Right lobe of liver (tissue), 6 donors: Measurements from ENCODE around the gene KRTAP12-1. TPM values are rescaled to one million over a fixed set of nuclear protein-coding genes. Genes with fewer than 3 reads are reported as not detected.
A peak's percentile ranks its signal among the peaks of the same experiment; 100 is the strongest.

Experiments used
- ATAC-seq, 4 donors: fragments of 200-7000 bp; cut with Tn5 transposase; one replicate each; pipeline ENCODE4 v1.9.1; 2020; ENCODE audit warnings: mild to moderate bottlenecking in 4 of 4, moderate library complexity in 4 of 4
- DNase-seq, 3 donors: peaks; one replicate each; pipeline ENCODE4 v3.0.0-alpha.2; 2020
- H3K27ac ChIP-seq, 3 donors: fragments of 200-600 bp; one replicate each; pipeline ENCODE4 v1.8.0; 2022
- H3K27me3 ChIP-seq, 2 donors: fragments of 200-600 bp; one replicate each; pipeline ENCODE4 v1.8.0; 2022
- H3K36me3 ChIP-seq, 4 donors: fragments of 200-600 bp; sonication (generic) in 1 of 4; one replicate each; pipeline versions ENCODE4 v1.5.1 to v1.8.0; 2017 to 2022; ENCODE audit warnings: control low read depth in 1 of 4
- H3K4me1 ChIP-seq, 4 donors: fragments of 200-600 bp; sonication (generic) in 1 of 4; one replicate each; pipeline versions ENCODE4 v1.5.1 to v1.8.0; 2017 to 2022; ENCODE audit warnings: control low read depth in 1 of 4
- H3K4me3 ChIP-seq, 3 donors: fragments of 200-600 bp; one replicate each; pipeline ENCODE4 v1.8.0; 2022
- H3K9me3 ChIP-seq, 4 donors: fragments of 200-600 bp; sonication (generic) in 1 of 4; one replicate each; pipeline versions ENCODE4 v1.5.1 to v1.8.0; 2017 to 2022; ENCODE audit warnings: control low read depth in 1 of 4
- CTCF ChIP-seq, 4 donors: fragments of 200-600 bp in 3 of 4; fragments of 450-650 bp in 1 of 4; IDR thresholded peaks; one replicate each; pipeline versions ENCODE4 v1.5.1 to v1.8.0; 2016 to 2022; ENCODE audit warnings: antibody characterized with exemption in 4 of 4, mild to moderate bottlenecking in 2 of 4
- POLR2A ChIP-seq: fragments of 450-650 bp; IDR thresholded peaks from one replicate; pipeline ENCODE4 v1.6.1; 2017; ENCODE audit warnings: antibody characterized with exemption, mild to moderate bottlenecking
- WGBS: methylation state at CpG from one replicate; pipeline ENCODE4 v1.1.6; 2018; ENCODE audit warnings: low coverage, low lambda C conversion rate; ENCODE audit not compliant: insufficient coverage; ENCODE audit errors: missing lambda C conversion rate; 5-methylcytosine and 5-hydroxymethylcytosine counted together
- intact Hi-C, 2 donors: fragments of 100-400 bp; cut with DNase I; formaldehyde crosslinking; loops; one replicate each; pipeline versions ENCODE4 v1.11.2 to v1.14.1; 2022
- total RNA-seq, 6 experiments: library from RNA; depleted of rRNA in 2 of 6; stranded (reverse); fragments of >200 nt in 2 of 6; fragmentation: NEBNext Ultra II Directional in 3 of 6; extraction: Animal tissue kit (Norgen Biotek cat#: 25700) in 3 of 6; gene quantifications; one replicate each; pipeline versions ENCODE4 v1.1.0 to v1.2.4, GENCODE V29; 2016 to 2023
- donor health status: DM: no; HTN: yes; CAD: no.
- donor health status: DM: no; HTN: no; CAD: no.
- donor health status: DM: no; HTN: no; CAD: no.
- donor health status: DM: no; HTN: yes; CAD: no.
- donor health status: DM: no; HTN: yes; CAD: no.

The KRTAP12-1 gene
- total RNA-seq, 6 experiments from 2014 or later, result not detected

- Histone ChIP-seq H3K27ac (no peak overlapping the region), H3K9me3 (no peaks in the 10 kb centered on the region), H3K4me1 (peaks cover 0 to 3% (median 0%) of the 10 kb centered on the region in 4 donors), H3K4me3 (no peak overlapping the region), H3K36me3 (no peaks in the 10 kb centered on the region), H3K27me3 (peaks cover 14 to 21% of the 10 kb centered on the region in 2 donors)
- TF ChIP-seq CTCF (IDR thresholded peaks at IDR 0.05) (no peak), POLR2A (no peak)
- DNase-seq, result peak in 1 of 3 donors; percentile 31
- no peak for ATAC-seq
- WGBS, result 5% methylated on average over 24 of the region's 54 CpGs
- intact Hi-C loops, result no loop called here
Measured at GRCh38 chr21:44706026-44706705, 24.2 kb upstream of the KRTAP12-1 start.

DNA sequence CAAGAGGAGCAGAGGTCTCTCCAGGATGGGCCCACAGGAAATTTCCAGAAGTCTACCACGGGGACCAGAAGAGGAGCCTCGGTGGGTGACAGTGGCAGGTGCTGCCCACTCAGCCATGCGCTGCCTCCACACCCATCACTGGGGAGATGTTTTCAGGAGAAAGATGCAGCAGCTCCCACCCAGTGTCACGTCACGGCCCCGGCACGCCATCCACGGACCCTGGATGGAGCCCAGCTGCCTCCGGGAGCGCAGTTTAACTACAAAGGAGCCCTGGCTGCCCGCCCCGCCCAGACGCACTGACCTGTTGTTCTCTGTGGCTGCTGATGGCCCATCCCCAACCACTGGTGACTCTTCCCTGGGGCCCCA, 22.7 kb upstream of the KRTAP12-1 start:
- intact Hi-C loops, result no loop called here
- H3K27me3 ChIP-seq, result peaks cover 12 to 13% of the 10 kb centered on the region in 2 donors

GRCh38 chr21:44703731-44704635, 22.0 kb upstream of the KRTAP12-1 start:
- no peaks in the 10 kb centered on the region for H3K9me3 ChIP-seq
- WGBS, result 17% methylated on average over 8 of the region's 13 CpGs
- no peak for ATAC-seq
- no peak overlapping the region for H3K4me3 ChIP-seq
- no peaks in the 10 kb centered on the region for H3K4me1 ChIP-seq
- peak in 1 of 3 donors; percentile 34 for DNase-seq
- TF ChIP-seq CTCF (IDR thresholded peaks at IDR 0.05), result no peak
- TF ChIP-seq POLR2A, result no peak
- no peak overlapping the region for H3K27ac ChIP-seq
- H3K36me3 ChIP-seq, result no peaks in the 10 kb centered on the region
- intact Hi-C loops, result no loop called here
- H3K27me3 ChIP-seq, result peaks cover 5 to 11% of the 10 kb centered on the region in 2 donors

More for the DNA sequence above, 22.7 kb upstream of the KRTAP12-1 start:
- Histone ChIP-seq H3K27ac (no peak overlapping the region), H3K4me3 (no peak overlapping the region), H3K9me3 (no peaks in the 10 kb centered on the region), H3K36me3 (no peaks in the 10 kb centered on the region), H3K4me1 (no peaks in the 10 kb centered on the region)
- TF ChIP-seq POLR2A (no peak), CTCF (IDR thresholded peaks at IDR 0.05) (no peak)
- no CpG with 5 or more reads among the region's 13 CpGs for WGBS
- peak in 1 of 3 donors; percentile 25 for DNase-seq
- no peak for ATAC-seq

- WGBS, result 52% methylated on average over 7 of the region's 16 CpGs
- Histone ChIP-seq H3K27me3 (peaks cover 0 to 9% of the 10 kb centered on the region in 2 donors), H3K36me3 (no peaks in the 10 kb centered on the region), H3K4me3 (no peak overlapping the region), H3K9me3 (no peaks in the 10 kb centered on the region), H3K4me1 (no peaks in the 10 kb centered on the region), H3K27ac (no peak overlapping the region)
- ATAC-seq (no peak), DNase-seq (peak in 2 of 3 donors; percentile 24 to 38)
- TF ChIP-seq CTCF (IDR thresholded peaks at IDR 0.05), result no peak
- no peak for TF ChIP-seq POLR2A
- intact Hi-C loops, result no loop called here
Measured at GRCh38 chr21:44702973-44703730, 21.2 kb upstream of the KRTAP12-1 start.
